ENCODE results near the gene VPS35. TPM values are rescaled to one million over a fixed set of nuclear protein-coding genes. Genes with fewer than 3 reads are reported as not detected.

VPS35 gene
- total RNA-seq (2022; extraction: Qiagen RNA extraction) = 75.3 to 95.0 TPM (median 84.5 TPM) in 5 replicates

DNA sequence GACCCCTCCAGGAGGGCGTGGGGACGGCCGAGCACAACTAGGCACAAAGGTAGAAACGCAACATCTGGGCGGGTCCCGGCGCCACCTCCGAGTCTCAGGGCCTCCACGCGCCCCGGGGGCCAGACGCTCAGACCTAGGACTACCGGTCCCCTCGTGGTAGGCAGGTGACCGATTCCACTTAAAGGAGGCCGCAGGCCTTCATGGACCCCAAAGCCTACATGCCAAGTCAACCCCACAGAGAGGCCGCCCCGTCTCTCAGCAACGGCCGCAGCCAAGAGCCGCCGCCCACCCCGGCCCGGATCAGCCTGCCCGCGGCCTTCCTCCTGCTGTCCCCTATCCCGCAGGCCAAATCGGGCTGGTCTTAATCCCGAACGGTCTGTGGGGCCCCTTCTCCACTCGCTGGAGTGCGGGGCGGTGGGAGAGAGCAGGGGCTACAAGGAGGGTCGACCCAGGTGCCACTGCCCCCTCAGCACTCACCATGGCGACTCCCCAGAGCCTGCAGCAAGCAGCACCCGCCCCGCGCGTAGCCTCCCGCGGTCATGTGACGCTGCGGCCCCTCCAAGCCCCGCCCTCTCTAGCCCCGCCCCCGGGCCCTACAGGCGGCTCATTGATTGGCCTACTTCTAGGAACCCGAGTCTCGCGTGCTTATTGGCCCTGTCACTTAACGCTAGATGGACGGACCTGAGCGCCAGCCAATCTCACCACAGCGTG, at the start of gene VPS35:
Gene VPS35 (minus strand): TSS at position 525 of the 711 bp plus-strand sequence. CDS start 45 bp downstream, at position 480.

DNA sequence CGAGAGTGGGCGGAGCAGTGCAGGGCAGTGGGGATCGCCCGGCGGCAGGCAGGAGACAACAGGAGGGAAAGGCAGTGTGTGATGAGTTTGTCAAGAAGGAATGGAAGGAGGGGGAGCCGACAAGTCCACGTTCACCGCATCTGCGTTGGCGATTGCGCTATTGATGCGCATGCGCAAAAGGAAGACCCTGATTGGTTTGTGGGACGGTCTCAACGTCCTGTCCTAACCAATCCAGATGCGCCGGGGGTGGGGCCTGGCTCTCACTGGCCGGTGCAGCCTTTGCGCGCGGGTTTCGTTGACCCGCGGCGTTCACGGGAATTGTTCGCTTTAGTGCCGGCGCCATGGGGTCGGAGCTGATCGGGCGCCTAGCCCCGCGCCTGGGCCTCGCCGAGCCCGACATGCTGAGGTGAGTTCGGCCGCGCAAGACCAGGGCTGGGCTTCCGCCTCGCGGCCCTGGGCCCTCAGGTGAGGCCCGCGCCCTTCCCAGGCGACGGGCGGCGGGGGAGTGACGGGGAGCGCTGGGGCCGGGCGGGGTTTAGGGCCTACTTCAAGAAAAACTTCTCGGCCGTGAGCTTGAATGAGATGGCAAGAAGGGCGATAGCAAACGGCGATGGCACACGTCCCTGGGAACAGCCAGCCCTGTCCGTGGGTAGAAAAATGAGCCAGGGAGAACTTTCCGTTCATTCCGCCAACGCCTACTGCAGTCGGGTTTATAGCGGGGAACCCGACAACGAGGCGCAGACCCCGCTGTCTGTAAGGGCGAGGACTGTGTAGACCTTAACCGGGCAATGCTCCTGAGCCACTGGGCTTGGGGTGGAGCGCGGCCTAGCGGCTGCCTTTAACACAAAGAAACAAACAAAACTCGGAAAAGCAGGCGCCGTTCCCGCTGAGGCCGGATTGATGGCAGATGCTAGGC, 645 bp upstream of the VPS35 start, which contains the start of gene ORC6:
Gene ORC6 (plus strand): TSS at position 295 of the 916 bp plus-strand sequence. CDS start 47 bp downstream, at position 342.

DNA sequence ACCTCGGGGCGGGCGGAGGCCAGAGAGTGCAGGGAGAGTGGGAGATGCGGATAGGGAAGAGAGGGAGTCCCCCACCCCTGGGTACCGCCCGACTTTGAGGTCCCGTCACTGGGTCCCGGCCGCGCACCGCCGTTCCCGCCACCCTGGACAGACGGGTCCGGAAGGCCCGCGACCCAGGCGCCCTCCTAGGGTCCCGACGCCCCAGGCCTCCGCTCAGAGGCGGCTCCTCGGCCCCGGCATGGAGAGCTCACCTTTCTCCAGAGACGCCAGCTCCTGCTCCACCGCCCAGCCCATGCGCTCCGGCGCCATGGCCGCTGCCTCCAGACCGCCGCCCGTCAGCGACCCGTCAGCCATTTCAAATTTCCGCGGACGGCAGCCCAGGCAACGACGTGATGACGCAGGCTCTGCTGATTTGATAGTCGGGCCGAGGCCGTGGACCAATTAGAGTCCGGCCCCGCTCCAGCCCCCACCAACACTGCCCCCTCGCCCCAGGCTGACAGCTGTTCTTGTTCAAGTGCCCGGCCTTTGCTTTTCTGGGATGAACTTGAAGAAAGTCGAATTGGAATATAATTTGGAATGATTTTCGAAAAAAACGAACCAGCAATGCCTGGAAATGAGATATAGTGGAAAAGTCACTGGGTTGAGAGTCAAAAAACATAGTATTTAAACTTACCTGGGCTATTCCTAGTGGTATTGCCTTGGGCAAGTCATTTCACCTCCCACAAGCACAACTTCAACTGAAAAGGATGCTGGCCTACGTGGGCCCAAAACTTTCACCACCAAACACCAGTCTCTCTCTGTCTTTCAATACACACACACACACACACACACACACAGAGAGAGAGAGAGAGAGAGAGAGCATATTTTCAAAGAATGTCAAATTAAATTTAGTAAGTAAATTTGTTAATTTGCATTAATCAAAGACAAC, 67.7 kb downstream of the VPS35 start, which contains the start of gene SHCBP1:
Gene SHCBP1 (minus strand): TSS at position 374 of the 928 bp plus-strand sequence. CDS start 20 bp downstream, at position 354.

Other genes starting within 250 kb of the VPS35 start
- 33.7 to 40.3 TPM (median 36.2 TPM) in 5 replicates for gene SHCBP1, start 67.8 kb downstream of the VPS35 start, total RNA-seq (2022; extraction: Qiagen RNA extraction)
- gene ORC6, start 481 bp upstream of the VPS35 start, total RNA-seq (2022; extraction: Qiagen RNA extraction) = 35.3 to 43.0 TPM (median 41.6 TPM) in 5 replicates
- 0.02 to 0.09 TPM (median 0.03 TPM) in 4 of 5 replicates, not detected in the other for gene MYLK3, start 59.2 kb upstream of the VPS35 start, total RNA-seq (2022; extraction: Qiagen RNA extraction)
- 5.3 to 7.9 TPM (median 6.6 TPM) in 5 replicates for gene C16orf87, start 142.0 kb upstream of the VPS35 start, total RNA-seq (2022; extraction: Qiagen RNA extraction)
- 7.9 to 15.1 TPM (median 14.8 TPM) in 5 replicates for gene GPT2, start 195.2 kb upstream of the VPS35 start, total RNA-seq (2022; extraction: Qiagen RNA extraction)